Esophagus muscularis mucosa (tissue), 3 donors: ENCODE measurements around the gene RASAL2.

Experiments
- POLR2AphosphoS5 ChIP-seq, 2 donors: sonication (generic); formaldehyde crosslinking; IDR thresholded peaks; one replicate each; pipeline ENCODE4 v1.6.1; 2017; ENCODE audit warnings: antibody characterized with exemption in 2 of 2
- TF ChIP-seq, protein P1 (sequence below), 3 experiments: fragments of 200-600 bp in 2 of 3; fragments of 450-650 bp in 1 of 3; sonication (generic) in 2 of 3; IDR thresholded peaks; one replicate each; pipeline ENCODE4 v1.5.1; 2017 to 2019; ENCODE audit warnings: antibody characterized with exemption in 3 of 3, mild to moderate bottlenecking in 2 of 3, moderate library complexity in 1 of 3

DNA sequence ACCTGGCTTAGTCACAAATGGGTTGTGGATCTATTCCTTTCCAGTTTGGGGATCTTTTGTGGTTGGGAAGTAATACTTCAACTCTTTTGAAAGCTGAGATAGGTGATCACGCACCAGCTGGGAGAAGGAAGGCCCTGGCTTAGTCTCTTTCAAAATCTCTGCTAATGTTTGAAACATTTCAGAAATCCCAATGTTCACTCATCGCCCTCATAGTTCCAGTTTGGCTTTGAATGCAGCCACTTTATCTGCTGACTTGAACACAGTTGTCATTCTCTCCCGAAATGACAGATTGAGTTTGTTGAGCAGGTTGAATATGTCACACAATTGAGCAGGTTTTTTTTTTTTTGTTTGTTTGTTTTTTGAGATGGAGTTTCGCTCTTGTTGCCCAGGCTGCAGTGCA, 24.6 kb downstream of the RASAL2 start:
- TF ChIP-seq, protein P1, sequence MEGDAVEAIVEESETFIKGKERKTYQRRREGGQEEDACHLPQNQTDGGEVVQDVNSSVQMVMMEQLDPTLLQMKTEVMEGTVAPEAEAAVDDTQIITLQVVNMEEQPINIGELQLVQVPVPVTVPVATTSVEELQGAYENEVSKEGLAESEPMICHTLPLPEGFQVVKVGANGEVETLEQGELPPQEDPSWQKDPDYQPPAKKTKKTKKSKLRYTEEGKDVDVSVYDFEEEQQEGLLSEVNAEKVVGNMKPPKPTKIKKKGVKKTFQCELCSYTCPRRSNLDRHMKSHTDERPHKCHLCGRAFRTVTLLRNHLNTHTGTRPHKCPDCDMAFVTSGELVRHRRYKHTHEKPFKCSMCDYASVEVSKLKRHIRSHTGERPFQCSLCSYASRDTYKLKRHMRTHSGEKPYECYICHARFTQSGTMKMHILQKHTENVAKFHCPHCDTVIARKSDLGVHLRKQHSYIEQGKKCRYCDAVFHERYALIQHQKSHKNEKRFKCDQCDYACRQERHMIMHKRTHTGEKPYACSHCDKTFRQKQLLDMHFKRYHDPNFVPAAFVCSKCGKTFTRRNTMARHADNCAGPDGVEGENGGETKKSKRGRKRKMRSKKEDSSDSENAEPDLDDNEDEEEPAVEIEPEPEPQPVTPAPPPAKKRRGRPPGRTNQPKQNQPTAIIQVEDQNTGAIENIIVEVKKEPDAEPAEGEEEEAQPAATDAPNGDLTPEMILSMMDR (IDR thresholded peaks at IDR 0.05): no peak
- no peak for TF ChIP-seq POLR2AphosphoS5 (IDR thresholded peaks at IDR 0.05)
